Stimulated activated CD8-positive, alpha-beta memory T cell treated with anti-CD3 and anti-CD28 coated beads, Interleukin-7, amount 100 ng/mL, for 24 hours (primary cell): ENCODE data around the gene OCSTAMP.

Source experiments
- DNase-seq: peaks from one replicate; pipeline ENCODE4 v3.0.0-alpha.2; 2020; ENCODE audit warnings: low read depth

The OCSTAMP gene

GRCh38 chr20:46573234-46573633, 22.8 kb upstream of the OCSTAMP start:
- DNase-seq: no peak

- no peak for DNase-seq
These were observed 22.3 kb upstream of the OCSTAMP start for GRCh38 chr20:46572790-46573189.

- DNase-seq: no peak
These were observed 21.7 kb upstream of the OCSTAMP start for GRCh38 chr20:46572153-46572552.

- DNase-seq: no peak
These were observed 21.0 kb upstream of the OCSTAMP start for GRCh38 chr20:46571418-46571817.

GRCh38 chr20:46570956-46571355, 20.5 kb upstream of the OCSTAMP start:
- DNase-seq: no peak

- DNase-seq: no peak
These were observed 19.5 kb upstream of the OCSTAMP start for GRCh38 chr20:46569961-46570360.

- DNase-seq: no peak
These were observed 18.2 kb upstream of the OCSTAMP start for GRCh38 chr20:46568570-46569129.

- no peak for DNase-seq
These were observed 15.7 kb upstream of the OCSTAMP start for GRCh38 chr20:46566125-46566524.

GRCh38 chr20:46564241-46564957, 13.9 kb upstream of the OCSTAMP start:
- DNase-seq: no peak

- DNase-seq: no peak
These were observed 13.4 kb upstream of the OCSTAMP start for GRCh38 chr20:46563860-46564221.

GRCh38 chr20:46563170-46563859, 12.9 kb upstream of the OCSTAMP start:
- no peak for DNase-seq

GRCh38 chr20:46562373-46563169, 12.1 kb upstream of the OCSTAMP start:
- peak; percentile 50 for DNase-seq

- DNase-seq: no peak
These were observed 11.5 kb upstream of the OCSTAMP start for GRCh38 chr20:46562009-46562372.

- DNase-seq: no peak
These were observed 9.4 kb upstream of the OCSTAMP start for GRCh38 chr20:46559685-46560440.

GRCh38 chr20:46559001-46559400, 8.5 kb upstream of the OCSTAMP start:
- DNase-seq: no peak

- DNase-seq: peak; percentile 18
These were observed 8.1 kb upstream of the OCSTAMP start for GRCh38 chr20:46558511-46558959.

- no peak for DNase-seq
These were observed 6.9 kb upstream of the OCSTAMP start for GRCh38 chr20:46557231-46557956.

GRCh38 chr20:46555370-46555956, 5.0 kb upstream of the OCSTAMP start:
- no peak for DNase-seq

GRCh38 chr20:46554828-46555227, 4.4 kb upstream of the OCSTAMP start:
- no peak for DNase-seq

GRCh38 chr20:46553926-46554325, 3.5 kb upstream of the OCSTAMP start:
- DNase-seq: no peak
